HG03378 (cell line): ENCODE data around the gene SLC25A42.

Source experiments
- ATAC-seq: cut with Tn5 transposase; IDR thresholded peaks from one replicate; pipeline ENCODE4 v1.9.1; 2021; ENCODE audit warnings: mild to moderate bottlenecking, moderate library complexity; ENCODE audit not compliant: unreplicated experiment

Gene SLC25A42

DNA sequence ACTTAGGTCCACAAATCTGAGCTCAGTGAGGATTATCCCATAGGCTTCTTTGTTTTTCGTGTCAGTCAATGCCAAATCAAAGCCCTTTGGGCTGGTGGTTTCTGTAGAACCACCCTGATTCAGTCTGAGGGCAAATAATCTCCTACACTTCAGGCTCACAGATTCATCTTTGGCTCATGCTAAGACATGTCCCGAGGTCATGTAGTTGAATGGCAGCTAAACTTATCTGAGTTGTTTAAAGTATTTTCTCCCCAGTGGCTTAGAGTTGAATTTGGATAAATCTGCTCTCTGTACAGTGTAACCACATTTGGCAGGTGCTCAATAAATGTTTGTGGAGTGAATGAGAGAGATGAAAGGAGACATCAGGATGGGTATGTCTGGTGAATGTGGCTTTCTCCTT lies 13.1 kb upstream of the SLC25A42 start:
- ATAC-seq: no peak

DNA sequence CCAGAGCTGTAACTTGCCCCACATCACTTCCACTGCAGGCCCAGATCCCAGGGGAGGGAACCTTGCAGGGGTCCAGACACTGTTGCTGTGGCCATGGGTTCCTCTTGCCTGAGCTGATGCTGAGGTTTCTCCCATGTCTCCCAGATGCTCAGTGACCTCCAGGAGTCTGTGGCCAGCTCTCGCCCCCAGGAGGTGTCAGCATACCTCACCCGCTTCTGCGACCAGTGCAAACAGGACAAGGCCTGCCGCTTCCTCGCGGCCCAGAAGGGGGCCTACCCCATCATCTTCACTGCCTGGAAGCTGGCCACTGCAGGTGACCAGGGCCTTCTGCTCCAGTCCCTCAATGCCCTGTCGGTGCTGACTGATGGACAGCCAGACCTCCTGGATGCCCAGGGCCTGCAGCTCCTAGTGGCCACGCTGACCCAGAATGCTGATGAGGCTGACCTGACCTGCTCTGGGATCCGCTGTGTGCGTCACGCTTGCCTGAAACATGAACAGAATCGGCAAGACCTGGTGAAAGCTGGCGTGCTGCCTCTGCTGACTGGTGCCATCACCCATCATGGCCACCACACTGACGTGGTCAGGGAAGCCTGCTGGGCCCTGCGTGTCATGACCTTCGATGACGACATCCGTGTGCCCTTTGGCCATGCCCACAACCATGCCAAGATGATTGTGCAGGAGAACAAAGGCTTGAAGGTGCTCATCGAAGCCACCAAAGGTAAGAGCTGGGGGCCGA lies 12.1 kb upstream of the SLC25A42 start:
- no peak for ATAC-seq

DNA sequence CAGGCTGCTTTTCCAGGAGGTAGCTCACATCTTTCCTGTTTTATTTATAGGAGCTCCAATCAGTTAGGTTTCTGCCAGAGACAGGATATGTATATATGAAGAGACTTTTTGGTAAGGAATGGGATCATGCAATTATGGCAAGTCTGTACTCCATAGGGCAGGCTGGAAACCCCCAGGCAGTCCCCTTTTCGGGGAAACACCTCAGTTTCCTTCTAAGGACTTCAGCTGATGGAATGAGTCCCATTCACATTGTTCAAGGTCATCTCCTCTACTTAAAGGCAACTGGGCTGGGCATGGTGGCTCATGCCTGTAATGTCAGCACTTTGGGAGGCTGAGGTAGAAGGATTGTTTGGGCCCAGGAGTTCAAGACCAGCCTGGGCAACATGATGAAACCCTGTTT lies 10.9 kb upstream of the SLC25A42 start:
- ATAC-seq: no peak

DNA sequence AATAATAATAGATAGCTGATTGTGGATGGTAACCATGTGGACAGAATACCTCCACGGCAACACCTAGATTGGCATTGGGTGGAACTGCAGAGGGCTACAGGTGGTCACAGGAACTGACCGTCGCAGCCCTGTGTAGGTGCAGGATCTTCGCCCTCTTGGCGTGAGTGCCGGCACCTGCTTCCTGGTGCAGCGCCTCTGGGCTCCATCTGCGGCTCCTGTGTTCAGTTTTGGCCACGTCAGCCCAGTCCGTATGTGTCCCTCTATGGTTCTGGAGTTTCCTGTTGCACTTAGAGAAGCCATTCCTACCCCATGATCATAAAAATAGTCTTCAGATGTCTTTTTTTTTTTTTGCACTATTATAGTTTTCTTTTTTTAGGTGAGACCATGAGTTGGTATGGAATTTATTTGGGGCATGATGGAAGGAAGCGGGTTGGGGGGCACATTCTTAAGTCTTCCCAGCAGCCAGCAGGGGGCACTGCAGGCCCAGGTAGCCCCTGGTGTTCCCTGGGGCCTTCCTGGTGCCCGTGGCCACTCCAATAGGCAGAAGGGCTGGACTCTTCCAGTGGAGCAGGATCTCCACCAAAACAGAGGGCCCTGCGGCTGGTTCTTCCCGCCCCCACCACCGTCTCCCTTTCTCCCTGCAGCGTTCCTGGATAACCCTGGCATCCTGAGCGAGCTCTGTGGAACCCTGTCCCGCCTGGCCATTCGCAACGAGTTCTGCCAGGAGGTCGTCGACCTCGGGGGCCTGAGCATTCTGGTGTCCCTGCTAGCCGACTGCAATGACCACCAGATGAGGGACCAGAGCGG lies 10.1 kb upstream of the SLC25A42 start:
- ATAC-seq: no peak

DNA sequence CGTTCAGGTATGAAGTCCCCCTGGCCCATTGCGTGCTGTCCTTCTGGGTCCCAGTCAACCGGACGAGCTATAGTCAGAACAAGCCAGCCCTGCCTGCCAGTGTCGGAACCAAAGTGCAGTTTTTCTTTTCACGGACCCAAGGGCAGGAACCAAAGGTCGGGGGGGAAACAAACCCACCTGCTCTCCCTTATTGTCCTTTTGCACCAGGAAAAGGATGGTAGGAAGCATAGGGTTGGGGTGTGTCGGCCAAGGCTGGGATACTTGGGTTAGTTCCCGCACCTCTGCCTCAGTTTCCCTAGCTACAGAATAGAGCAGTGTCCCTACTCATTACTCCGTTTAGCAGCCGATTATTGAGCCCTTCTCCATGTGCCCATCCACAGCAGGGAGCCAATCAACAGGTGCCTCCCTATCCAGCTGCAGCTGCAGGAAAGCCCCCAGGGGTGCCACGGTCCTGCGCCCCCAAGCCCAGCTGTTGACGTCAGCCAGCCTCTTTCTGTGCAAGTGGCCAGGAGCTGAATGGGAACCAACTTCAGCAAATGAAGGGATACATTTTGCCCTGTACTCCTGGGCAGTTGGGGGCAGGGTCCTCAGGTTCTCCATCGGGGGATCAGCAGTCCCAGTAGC lies 9.4 kb upstream of the SLC25A42 start:
- no peak for ATAC-seq

DNA sequence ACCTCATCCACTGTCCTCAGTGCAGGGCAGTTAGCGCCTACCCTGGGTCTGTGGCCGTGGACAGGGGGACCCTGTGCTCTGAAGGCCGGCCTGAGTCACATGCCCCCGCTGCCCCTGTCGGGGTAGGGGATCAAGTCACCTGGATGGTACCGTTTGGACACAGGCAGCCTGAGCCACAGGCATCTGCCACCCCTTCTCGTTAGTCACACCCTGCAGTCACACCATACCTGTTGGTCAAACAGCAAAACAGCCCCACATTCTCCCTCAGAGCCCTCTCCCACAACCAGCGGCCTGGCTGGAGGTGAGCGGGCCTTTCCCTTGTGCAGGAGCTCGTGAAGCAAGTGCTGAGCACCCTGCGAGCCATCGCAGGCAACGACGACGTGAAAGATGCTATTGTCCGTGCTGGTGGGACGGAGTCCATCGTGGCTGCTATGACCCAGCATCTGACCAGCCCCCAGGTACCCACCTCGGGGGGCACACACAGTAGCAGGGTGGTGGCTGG lies 8.8 kb upstream of the SLC25A42 start:
- no peak for ATAC-seq

DNA sequence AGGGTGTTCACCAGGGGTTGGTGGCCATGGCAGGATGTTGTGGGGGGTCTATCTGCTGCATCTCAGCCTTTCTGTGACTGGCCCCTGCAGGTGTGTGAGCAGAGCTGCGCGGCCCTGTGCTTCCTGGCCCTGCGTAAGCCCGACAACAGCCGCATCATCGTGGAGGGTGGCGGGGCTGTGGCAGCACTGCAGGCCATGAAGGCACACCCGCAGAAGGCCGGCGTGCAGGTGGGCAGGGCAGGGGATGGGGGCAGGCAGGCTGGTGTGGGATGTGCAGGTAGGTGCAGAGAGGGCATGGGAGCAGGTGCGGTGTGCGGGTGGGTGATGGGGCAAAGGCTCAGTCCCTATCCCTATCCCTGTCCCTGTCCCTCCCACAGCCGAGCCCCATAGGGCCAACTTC lies 8.1 kb upstream of the SLC25A42 start:
- ATAC-seq: no peak

DNA sequence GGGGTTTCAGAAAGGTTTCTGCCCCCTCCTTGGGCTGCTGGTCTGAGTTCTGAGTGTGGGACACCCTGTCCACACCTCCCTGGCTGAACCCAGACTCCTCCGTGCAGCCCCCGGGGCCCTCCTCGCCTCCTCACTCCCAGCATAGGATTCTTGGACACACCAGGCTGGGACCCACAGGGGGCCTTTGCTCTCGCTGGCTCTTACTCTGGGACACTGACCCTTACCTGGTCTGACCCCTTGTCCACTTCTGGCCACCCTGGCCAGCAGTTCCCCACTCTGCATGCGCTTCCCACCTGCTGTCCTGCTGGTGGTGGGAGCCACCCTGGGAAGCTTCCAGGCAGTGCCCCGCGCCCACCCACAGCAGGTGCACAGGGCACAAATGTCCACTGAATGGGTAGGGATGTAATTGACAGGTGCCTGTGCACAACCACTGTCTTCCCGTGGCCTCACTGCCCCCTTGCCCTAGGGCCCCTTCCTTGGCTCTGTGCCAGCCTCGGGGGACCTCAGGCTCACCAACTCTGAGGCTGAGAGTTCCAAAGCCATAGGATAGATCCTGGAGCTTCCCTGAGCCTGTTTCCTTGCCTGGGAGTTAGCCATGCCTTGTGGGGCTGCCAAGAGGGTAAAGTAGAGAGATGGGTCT lies 7.0 kb upstream of the SLC25A42 start:
- no peak for ATAC-seq

DNA sequence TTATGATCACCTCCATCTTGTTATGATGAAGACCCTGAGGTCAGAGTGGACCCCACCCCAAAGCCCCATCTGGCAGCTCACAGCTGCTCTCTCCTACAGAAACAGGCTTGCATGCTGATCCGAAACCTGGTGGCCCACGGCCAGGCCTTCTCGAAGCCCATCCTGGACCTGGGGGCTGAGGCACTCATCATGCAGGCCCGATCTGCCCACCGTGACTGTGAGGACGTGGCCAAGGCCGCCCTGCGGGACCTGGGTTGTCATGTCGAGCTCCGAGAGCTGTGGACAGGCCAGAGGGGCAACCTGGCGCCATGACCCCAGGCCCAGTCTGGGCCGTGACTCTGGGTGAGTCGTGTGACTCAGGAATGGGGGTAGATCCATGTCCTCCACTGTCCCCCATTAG lies 6.5 kb upstream of the SLC25A42 start:
- no peak for ATAC-seq

DNA sequence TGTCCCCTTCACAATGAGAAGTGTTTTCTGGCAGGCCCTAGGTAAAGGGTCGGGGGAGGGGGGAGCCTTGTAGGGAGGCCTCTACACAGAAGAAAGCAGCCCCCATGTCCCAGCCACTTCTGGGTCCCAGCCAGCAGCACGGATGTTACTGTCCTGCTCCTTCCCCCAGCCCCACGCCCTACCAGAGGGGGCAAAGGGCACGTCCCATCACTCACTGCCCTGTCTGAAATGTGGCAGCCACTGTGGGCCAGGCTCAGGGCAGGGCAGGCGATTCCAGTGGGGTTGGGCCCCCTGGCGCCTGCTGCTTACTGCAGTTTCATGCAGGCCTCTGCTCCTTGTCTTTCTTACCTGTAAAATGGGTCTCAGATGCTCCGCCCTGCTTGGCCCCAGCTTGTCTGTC lies 6.1 kb upstream of the SLC25A42 start:
- ATAC-seq: no peak

DNA sequence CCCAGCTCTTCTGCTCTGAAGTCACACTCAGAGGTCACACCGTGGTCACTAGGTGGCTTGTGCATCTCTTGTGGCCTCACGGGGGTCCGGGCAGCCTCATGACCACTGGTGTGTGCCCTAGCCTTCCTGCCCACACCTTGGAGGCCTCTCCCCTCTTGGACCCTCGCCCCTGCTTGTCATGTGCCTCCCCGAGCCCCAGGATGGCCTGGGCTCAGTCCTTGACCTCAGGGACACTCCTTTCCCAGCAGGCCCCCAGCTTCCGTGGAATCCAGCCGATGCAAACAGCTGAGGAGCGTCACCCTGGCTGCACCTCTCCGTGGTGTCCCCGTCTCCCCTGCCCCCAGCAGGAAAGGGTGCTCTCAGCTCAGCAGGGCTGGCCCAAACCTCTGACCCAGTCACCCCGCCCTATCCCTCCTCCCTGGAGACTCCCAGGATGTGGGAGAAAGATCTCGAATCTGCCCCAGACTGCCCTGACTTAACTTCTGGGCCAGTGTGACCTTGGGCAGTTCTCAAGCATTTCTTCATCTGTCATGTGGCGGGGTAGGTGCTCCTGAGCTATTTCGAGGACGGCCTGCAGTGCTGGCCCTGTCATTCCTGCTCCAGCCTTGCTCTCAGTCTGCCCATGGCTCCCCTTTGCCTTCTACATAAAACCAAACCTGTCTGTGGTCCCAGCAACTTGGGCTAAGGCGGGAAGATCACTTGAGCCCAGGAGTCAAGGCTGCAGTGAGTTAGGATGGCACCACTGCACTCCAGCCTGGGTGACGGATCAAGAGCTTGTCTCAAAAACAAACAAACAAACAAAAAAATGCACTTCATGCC lies 4.6 kb upstream of the SLC25A42 start:
- no peak for ATAC-seq

DNA sequence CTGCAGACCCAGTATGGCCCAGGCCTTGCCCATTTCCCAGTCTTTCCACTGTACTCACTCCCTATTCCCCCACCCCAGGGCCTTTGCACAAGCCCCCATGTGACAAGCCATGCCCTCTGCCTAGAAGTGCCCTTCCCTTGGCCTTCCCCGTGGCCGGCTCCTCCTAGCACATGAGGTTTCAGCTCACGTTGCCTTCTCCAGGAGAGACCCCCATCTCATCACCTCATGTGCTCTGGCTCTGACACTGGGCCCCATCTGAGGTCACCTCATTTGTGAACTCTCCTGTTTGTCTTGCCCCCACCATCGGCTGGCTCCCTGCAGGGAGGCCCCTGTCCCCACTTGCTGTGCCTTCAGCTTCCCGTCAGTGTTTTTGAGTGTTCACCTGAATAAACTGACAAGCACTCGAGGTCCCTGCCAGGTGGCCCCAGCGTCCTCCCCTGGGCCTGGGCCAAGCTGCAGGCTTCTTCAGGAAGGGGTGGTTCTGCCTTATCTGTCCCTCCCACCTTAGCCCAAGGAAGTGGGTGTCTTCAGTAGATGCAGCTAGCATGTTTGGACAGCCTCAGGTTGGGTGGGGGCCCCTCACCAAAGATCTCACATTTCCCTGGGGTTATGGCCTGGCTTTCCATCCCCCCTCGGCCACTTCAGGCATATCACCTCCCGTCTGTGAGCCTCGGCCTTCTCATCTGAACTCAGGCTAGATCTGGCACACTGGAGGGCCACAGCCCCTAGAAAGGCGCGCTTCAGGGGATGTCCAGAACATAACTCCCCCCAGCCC lies 3.8 kb upstream of the SLC25A42 start:
- no peak for ATAC-seq

DNA sequence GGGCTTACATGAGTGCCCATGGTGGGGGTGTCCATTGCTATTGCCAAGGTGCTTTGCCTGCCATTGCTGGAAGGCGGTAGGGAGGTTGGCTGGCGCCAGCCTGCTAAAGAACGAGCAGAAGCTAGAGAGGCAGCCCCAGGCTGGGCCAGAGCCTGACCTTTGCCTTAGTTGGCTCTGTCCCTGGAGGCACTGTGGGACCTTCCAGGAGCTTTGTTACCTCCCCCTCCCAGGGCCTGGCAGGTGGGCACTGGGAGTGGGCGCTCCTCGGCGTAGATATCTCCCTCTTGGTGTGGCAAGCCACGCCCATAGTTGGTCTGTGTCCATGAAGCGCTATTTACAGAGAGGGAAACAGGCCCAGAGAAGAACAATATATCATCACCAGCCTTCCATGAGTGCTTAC lies 2.3 kb upstream of the SLC25A42 start:
- no peak for ATAC-seq

DNA sequence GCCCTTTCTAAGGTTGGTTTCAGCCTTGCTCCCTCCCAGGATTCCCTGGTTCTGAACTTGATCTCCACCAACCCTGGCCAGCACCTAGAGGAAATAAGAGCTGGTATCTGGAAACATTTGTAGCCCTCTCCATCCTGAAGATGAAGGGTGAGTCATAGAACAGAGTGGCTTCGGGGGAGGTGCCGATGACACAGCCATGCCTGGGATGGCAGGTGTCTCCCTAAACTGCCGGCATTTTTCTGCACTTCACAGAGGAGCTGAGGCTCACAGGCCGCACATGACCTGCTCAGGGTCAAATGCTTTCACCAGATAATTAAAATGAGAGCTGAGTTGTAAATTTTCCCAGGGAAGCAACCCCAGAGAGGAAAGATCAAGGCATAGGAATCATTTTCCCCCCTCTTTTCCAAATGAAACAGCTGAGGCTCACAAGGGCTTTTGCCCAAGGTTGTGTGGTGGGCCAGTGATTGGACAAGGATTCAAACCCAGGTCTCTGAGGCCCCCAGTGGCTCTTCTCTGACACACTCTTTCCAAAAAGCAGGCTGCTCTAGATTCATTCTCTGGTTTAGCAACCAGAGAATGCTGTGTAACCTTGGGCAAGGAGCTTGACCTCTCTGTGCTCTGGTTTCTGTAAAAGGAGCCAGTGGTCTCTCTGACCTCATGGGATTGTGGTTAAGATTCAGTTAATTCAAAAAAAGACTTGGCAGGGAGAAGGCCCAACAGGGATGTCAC lies 1.2 kb upstream of the SLC25A42 start:
- ATAC-seq: no peak

DNA sequence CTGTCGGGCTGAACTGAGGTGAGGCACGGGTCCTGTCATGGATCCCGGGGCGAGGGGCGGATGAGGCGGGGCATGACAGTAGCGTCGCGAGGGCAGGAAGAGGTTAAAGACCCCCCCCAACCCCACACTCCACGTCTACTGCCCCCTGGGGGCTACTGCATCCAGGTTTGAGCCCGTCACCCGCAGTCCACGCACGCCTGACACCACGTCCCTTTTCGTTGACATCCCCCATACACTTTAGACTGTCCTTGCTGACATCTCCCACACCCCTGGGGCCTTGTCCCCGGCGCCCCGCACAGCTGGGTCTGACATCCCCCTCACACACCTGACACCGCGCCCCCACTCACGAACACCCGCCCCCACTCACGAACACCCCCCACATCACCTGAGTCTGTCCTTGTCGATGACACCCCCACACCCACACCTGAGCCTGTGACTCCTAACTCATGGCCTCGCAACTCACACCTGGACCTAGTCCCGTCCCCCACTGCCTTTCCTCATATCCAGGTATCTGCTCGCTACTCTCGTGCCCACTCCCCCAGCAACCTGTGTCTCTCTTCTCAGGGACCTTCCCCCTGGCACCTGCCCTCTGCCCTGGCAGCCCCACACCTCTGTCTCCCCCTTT lies 416 bp downstream of the SLC25A42 start:
- ATAC-seq: no peak

DNA sequence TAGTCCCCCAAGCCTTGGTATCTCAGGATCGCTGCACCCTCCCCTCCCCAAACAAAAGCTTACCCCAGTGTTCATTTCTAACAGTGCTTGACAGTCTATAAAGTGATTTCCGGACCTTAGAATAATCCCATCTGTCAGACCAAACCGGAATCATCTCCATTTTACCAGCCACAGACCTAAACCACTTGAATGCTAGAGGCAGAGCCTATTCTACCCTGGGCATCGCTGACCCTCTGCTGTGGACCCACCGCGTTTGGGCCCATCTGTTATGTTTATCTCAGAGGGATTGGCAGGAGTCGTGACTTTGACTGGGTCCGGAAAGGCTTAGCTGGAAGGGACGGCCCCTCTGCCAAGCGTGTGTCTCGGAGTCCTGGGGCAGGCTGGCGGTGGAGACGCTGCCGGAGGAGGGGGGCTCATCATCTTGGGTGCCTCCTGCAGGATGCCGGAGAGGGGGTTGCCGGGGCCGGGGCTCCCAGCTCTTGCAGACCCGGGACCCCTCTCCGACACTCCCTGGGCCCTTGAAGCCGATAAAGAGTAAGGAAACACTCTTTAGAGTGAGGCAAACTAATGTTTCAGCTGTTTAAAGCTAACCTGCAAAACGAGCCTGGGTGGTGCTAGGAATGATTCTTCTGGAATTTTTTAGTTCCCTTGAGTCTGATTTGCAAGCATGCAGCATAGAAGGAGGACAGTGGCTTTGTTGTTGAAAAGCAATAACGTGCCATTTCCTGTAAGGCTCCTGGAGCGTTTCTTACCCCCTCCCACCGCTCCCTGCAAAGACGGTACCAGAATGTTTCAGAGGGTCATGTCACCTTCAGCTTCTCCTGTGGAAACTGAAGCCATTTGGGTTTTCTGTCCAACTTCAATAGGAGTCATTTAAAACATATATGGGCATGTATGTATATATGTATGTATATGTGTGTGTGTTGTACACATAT lies 1.3 kb downstream of the SLC25A42 start:
- no peak for ATAC-seq

DNA sequence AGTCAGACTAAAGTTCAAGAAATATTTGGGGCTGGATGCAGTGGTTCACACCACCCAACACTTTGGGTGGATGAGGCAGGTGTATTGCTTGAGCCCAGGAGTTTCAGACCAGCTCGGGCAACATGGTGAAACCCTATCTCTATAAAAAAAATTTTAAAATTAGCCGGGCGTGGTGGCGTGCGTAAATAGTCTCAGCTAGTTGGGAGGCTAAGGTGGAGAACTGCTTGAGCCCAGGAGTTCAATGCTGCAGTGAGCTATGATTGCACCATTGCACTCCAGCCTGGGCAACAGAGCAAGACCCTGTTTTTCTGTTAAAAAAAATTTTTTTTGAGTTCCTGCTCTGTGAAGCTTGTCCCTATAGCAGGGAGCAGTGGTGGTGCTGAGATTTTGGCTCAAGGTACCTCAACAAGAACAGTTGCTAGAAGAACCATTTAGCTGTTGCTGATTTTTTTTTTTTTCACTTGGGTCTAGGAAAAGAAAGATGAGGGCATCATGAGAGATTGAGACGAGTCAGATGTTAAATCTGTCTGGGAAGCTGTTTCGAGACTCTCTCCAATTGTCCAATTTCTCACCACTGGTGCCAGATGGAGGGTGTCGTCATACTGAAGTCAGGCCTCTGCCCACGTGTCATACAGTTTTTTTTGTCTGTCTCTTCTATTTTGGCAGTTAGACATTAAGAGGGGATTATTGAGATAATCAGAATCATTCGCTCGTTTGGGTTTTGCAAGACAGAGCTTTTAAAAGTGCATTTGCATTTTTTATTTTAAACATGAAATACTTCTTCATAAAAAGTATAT lies 3.7 kb downstream of the SLC25A42 start:
- no peak for ATAC-seq
